Measurements from ENCODE around the gene SORCS3.

- TF ChIP-seq CTCF (IDR thresholded peaks at IDR 0.05; ENCODE audit: insufficient read depth, low read length, poor library complexity, severe bottlenecking) = no peak
- no peak for TF ChIP-seq EZH2phosphoT487 (conservative IDR thresholded peaks at IDR 0.05; ENCODE audit: low read length)
Observed at GRCh38 chr10:104734433-104734832, 93.3 kb downstream of the SORCS3 start.
